Measurements from ENCODE around the gene PLET1.

DNA sequence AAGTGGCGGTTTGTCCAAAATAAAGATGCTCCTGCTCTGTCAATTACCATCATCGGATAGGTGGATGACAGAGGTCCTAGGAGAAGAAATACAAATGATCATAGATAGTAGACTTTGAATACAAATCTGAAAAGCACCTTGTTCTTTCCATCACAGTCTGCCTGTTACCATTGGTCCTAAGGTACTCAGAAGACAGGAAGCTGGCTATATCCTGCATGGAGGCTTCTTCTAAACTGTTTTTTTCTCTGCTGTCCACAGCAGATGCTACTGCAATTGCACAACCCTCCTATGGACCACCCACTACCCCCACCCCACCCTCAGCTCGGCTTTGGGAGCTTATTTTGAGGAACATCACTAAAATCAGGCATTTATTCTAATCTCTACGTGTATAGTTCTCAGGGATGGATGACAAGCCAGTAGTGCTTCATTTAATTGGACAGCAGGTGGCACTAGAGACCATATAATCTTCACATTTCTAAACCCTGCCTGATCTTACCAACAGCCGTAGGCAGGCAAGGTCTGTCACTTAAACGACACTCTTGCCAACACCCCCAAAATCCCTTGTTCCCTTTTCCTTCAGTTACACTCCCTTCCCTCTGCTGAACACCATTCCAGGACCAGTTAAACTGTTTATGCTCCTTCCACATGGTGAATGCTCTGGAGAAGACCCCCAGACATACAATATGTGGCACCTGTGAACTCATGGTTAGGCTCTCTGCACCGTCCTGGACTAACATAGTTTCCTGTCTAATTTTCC lies 41.0 kb downstream of the PLET1 start:
- TF ChIP-seq CTCF (IDR thresholded peaks at IDR 0.05) (peak; percentile 64 to 92 (median 77)), POLR2A (IDR thresholded peaks at IDR 0.05) (no peak), EP300 (IDR thresholded peaks at IDR 0.05) (no peak)

Data from tibial nerve (tissue), 4 donors.